ENCODE results near the gene TP63.

TP63 gene

DNA sequence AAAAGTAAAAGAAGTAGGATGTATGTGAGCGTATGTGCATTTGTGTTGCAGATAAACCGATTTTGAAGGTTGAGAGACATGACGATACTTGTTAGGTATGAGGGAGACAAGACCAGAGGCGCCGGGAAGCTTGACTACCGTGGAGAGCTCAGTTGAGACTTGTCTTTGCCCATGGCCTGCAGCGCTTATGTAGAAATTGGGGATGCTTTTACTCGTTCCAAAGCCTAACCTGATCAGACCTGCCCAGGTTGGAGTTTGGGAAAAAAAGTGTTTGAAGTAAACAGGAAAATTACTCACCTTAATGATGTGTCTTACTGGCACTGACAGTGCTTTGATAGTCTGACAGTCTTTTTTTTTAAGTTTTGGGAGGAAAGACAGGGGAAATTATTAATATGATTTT lies 202.8 kb downstream of the TP63 start:
- FAIRE-seq: no peak
- no peak for DNase-seq (ENCODE audit: insufficient read length, low spot score)
- no peak for TF ChIP-seq SPI1 (IDR thresholded peaks at IDR 0.05; ENCODE audit: low read depth, low read length)
- no peak for TF ChIP-seq POU2F2 (IDR thresholded peaks at IDR 0.05; ENCODE audit: low read depth, low read length)
- no peak for TF ChIP-seq PAX5 (IDR thresholded peaks at IDR 0.05; ENCODE audit: insufficient read depth, low read length, severe bottlenecking)
- TF ChIP-seq POLR2A (IDR thresholded peaks at IDR 0.05; ENCODE audit: low read depth, low read length): no peak
- TF ChIP-seq TAF1 (IDR thresholded peaks at IDR 0.05; ENCODE audit: low read depth, low read length): no peak
- TF ChIP-seq POLR2AphosphoS5 (IDR thresholded peaks at IDR 0.05; ENCODE audit: low read depth, low read length): no peak

DNA sequence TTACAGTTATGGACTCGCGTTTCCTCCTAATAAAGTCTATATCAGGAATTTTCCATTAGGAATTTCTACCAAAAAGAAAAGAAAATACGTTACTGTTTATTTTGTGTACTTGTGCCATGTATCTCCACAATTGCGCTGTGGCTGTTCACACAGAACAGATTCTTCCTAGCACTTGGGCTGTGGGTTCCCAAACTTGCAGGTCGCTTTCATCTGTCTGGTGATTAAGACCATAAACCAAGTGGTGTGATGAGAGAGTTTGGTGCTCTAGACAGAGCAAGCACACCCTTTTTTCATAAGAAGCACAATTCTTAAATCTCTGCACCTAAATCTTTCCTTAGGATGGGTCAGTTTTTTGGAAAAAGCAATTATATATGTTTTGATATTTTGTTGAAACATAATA lies 203.3 kb downstream of the TP63 start:
- no peak for FAIRE-seq
- no peak for TF ChIP-seq POU2F2 (IDR thresholded peaks at IDR 0.05; ENCODE audit: low read depth, low read length)
- TF ChIP-seq PAX5 (IDR thresholded peaks at IDR 0.05; ENCODE audit: insufficient read depth, low read length, severe bottlenecking): no peak
- TF ChIP-seq TAF1 (IDR thresholded peaks at IDR 0.05; ENCODE audit: low read depth, low read length): no peak
- TF ChIP-seq SPI1 (IDR thresholded peaks at IDR 0.05; ENCODE audit: low read depth, low read length): no peak
- no peak for TF ChIP-seq POLR2A (IDR thresholded peaks at IDR 0.05; ENCODE audit: low read depth, low read length)
- no peak for TF ChIP-seq POLR2AphosphoS5 (IDR thresholded peaks at IDR 0.05; ENCODE audit: low read depth, low read length)

DNA sequence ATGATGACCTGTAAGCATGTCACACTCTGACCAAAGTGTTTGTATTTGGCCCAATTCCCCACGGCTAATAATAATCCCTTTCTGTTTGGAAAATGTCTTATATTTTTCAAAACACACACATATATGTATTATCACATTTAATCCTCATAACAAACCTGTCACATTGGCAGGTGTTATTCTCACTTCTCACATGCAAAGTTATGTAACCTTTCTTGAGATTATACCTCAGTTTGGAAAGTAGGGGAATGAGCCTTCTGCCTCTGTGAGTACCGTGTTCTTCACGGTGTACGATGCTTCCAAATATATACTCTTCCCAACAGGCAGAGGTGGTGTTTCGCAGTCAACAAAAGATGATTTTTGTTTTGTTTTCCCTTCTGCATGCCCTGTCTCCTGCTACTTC lies 205.6 kb downstream of the TP63 start:
- FAIRE-seq: no peak
- TF ChIP-seq TAF1 (IDR thresholded peaks at IDR 0.05; ENCODE audit: low read depth, low read length) (no peak), POLR2AphosphoS5 (IDR thresholded peaks at IDR 0.05; ENCODE audit: low read depth, low read length) (no peak), POU2F2 (IDR thresholded peaks at IDR 0.05; ENCODE audit: low read depth, low read length) (no peak), PAX5 (IDR thresholded peaks at IDR 0.05; ENCODE audit: insufficient read depth, low read length, severe bottlenecking) (no peak), SPI1 (IDR thresholded peaks at IDR 0.05; ENCODE audit: low read depth, low read length) (no peak), POLR2A (IDR thresholded peaks at IDR 0.05; ENCODE audit: low read depth, low read length) (no peak)

More for the DNA sequence above, 203.3 kb downstream of the TP63 start:
- no peak for DNase-seq (ENCODE audit: insufficient read length, low spot score)

DNA sequence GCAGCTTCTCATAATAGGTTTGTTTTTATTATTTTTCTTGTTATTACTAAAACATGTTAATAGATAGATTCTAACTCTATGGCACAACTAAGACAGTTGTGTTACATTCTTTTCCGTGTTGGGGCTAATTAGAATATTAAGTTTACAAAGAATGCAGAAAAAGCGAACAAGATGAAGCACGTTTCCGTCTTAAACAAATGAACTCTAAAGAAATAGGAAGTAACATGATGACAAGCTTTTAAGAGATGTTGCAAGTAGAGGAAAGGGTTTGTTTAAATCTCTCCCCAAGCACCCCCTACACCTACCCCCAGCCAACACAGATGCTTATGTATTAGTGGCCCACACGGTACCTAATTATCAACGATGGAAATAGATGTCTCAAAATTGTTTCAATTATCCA lies 207.1 kb downstream of the TP63 start:
- no peak for DNase-seq (ENCODE audit: insufficient read length, low spot score)
- FAIRE-seq: no peak
- TF ChIP-seq TAF1 (IDR thresholded peaks at IDR 0.05; ENCODE audit: low read depth, low read length) (no peak), POU2F2 (IDR thresholded peaks at IDR 0.05; ENCODE audit: low read depth, low read length) (no peak), SPI1 (IDR thresholded peaks at IDR 0.05; ENCODE audit: low read depth, low read length) (no peak), PAX5 (IDR thresholded peaks at IDR 0.05; ENCODE audit: insufficient read depth, low read length, severe bottlenecking) (no peak), POLR2A (IDR thresholded peaks at IDR 0.05; ENCODE audit: low read depth, low read length) (no peak), POLR2AphosphoS5 (IDR thresholded peaks at IDR 0.05; ENCODE audit: low read depth, low read length) (no peak)

More for the DNA sequence above, 205.6 kb downstream of the TP63 start:
- no peak for DNase-seq (ENCODE audit: insufficient read length, low spot score)

DNA sequence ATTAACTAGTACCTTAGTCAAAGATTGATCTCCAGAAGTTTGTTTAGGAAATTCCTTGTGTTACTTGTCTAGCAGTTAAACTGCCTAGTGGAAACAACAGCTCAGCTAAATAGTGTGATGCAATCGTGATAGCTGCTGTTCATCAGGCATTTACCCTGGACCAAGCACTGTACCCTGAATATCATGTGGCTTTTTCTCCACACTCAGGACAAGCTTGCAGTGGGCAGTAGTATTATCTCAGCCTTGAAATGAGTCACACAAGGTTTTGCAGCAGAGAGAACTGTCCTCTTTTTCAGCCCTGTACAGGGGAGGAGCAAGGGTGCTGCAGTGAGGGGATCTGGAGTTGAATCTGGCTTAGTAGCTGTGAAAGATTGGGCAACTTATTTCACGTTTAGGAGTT lies 208.4 kb downstream of the TP63 start:
- no peak for DNase-seq (ENCODE audit: insufficient read length, low spot score)
- no peak for TF ChIP-seq PAX5 (IDR thresholded peaks at IDR 0.05; ENCODE audit: insufficient read depth, low read length, severe bottlenecking)
- no peak for TF ChIP-seq POLR2A (IDR thresholded peaks at IDR 0.05; ENCODE audit: low read depth, low read length)
- no peak for TF ChIP-seq TAF1 (IDR thresholded peaks at IDR 0.05; ENCODE audit: low read depth, low read length)
- no peak for TF ChIP-seq SPI1 (IDR thresholded peaks at IDR 0.05; ENCODE audit: low read depth, low read length)
- TF ChIP-seq POLR2AphosphoS5 (IDR thresholded peaks at IDR 0.05; ENCODE audit: low read depth, low read length): no peak
- no peak for TF ChIP-seq POU2F2 (IDR thresholded peaks at IDR 0.05; ENCODE audit: low read depth, low read length)
- FAIRE-seq: no peak

DNA sequence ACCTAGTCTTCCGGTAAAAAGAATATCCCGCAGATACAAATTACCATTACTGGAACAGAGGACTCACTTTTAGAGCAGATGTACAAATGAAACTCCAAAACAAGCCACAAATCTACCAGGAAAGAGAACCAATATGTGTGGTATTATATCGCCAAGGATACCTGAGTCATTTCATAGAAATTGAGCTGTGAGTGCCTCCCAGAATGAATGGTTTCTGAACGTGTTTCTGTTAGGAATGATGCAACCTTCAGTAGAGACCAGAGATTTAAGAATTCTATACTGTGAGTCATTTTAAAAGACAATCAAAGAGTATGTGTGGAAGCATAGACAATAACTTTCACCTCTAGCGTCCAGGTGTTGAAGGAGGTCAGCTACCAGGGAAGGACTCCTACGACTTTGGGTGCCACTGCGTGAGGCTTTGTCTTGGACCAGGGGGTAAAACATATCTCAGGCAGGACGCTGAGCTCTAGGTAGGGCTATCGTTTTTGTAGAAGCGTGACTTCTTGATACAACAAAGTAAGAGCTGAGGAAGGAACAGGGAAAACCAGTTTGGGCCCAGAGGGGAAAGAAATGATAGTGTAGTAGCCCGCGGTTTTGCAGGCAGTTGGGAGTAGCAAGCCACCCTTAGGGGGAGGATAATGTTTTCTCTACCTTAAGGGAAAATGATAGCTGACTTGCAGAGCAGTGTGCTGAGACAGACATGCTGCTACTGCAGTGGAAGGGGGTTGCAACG lies 210.4 kb downstream of the TP63 start:
- TF ChIP-seq SPI1 (IDR thresholded peaks at IDR 0.05; ENCODE audit: low read depth, low read length): no peak
- no peak for TF ChIP-seq POU2F2 (IDR thresholded peaks at IDR 0.05; ENCODE audit: low read depth, low read length)
- no peak for TF ChIP-seq TAF1 (IDR thresholded peaks at IDR 0.05; ENCODE audit: low read depth, low read length)
- TF ChIP-seq PAX5 (IDR thresholded peaks at IDR 0.05; ENCODE audit: insufficient read depth, low read length, severe bottlenecking): no peak
- TF ChIP-seq POLR2AphosphoS5 (IDR thresholded peaks at IDR 0.05; ENCODE audit: low read depth, low read length): no peak
- no peak for TF ChIP-seq POLR2A (IDR thresholded peaks at IDR 0.05; ENCODE audit: low read depth, low read length)
- DNase-seq (ENCODE audit: insufficient read length, low spot score) (no peak), FAIRE-seq (no peak)

DNA sequence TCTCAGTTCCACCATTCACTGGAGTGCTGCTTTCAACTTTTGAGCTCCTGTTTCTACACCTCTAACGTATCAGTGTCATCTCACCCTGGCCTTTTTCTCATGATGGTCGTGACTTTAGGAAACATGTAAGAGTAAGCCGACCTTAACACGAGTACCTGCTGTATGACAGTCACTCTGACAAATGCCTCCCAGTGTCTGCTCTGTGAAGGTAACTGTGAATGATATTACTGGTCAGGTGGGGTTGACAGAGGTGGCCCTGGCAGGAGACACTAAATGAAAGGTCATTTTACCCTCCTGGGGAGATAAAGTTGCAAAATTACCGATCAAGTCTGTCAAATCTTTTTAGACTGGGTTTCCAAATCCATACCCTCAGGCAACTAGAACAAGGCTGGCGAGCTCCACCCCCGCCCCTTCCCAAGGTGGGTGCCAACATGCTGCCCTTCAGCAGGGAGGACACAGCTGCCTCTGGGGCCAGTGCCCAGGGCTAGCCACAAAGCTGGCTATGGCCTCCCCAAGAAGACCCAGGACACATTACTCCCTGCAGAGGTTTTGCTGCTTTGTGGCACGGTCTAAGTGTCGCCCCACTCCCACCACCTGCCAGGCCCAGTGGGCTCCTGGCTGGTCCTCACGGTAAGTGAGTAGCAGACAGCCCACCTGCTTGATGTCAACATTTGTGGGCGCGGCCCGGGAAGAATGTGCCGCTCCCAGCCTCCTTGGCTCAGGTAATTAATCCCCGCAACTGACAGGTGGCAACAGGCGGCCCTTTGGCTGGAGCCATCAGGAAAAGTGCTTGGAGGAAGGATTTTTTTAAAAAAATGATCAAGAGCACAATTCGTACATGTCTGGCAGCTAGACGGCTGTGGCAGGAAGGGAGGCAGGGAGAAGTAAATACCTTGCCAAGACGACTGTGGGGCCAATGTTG lies 211.8 kb downstream of the TP63 start:
- no peak for FAIRE-seq
- DNase-seq (ENCODE audit: insufficient read length, low spot score): no peak

DNA sequence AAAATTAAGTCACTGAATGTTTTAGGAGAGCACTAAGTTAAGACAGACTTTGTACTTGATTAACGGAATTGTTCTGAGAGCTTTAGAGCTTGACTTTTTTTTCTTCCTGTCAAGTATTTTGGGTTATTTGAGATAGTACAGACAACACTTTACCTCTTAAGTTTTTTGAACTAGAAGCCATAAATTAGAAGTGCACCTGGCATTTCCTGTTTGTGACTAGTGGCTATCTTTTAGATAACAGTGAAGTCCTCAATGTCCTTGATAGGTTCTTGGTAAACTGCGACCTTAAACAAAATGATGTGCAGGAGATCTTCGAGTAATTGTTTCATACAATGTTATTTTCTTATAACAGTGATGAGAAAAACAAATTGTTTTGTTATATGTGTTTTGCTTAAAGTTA lies 213.9 kb downstream of the TP63 start:
- DNase-seq (ENCODE audit: insufficient read length, low spot score) (no peak), FAIRE-seq (no peak)
- no peak for TF ChIP-seq POLR2AphosphoS5 (IDR thresholded peaks at IDR 0.05; ENCODE audit: low read depth, low read length)
- TF ChIP-seq POLR2A (IDR thresholded peaks at IDR 0.05; ENCODE audit: low read depth, low read length): no peak
- TF ChIP-seq TAF1 (IDR thresholded peaks at IDR 0.05; ENCODE audit: low read depth, low read length): no peak
- TF ChIP-seq POU2F2 (IDR thresholded peaks at IDR 0.05; ENCODE audit: low read depth, low read length): no peak
- no peak for TF ChIP-seq PAX5 (IDR thresholded peaks at IDR 0.05; ENCODE audit: insufficient read depth, low read length, severe bottlenecking)

More for the DNA sequence above, 211.8 kb downstream of the TP63 start:
- TF ChIP-seq POLR2AphosphoS5 (IDR thresholded peaks at IDR 0.05; ENCODE audit: low read depth, low read length): no peak
- TF ChIP-seq POLR2A (IDR thresholded peaks at IDR 0.05; ENCODE audit: low read depth, low read length): no peak
- no peak for TF ChIP-seq POU2F2 (IDR thresholded peaks at IDR 0.05; ENCODE audit: low read depth, low read length)
- no peak for TF ChIP-seq TAF1 (IDR thresholded peaks at IDR 0.05; ENCODE audit: low read depth, low read length)
- no peak for TF ChIP-seq PAX5 (IDR thresholded peaks at IDR 0.05; ENCODE audit: insufficient read depth, low read length, severe bottlenecking)
- no peak for TF ChIP-seq SPI1 (IDR thresholded peaks at IDR 0.05; ENCODE audit: low read depth, low read length)

Data from GM12891 (cell line).